Head of caudate nucleus (tissue), 42 donors: Measurements from ENCODE around the gene ABCC4.

Experiments used
- DNase-seq, 42 donors: peaks; one replicate each; pipeline versions ENCODE4 v3.0.0 to v3.0.0-alpha.2; 2020 to 2021; ENCODE audit warnings: mixed read lengths in 7 of 42
- intact Hi-C: fragments of 100-400 bp; cut with DNase I; formaldehyde crosslinking; loops from one replicate; pipeline ENCODE4 v1.15.0; 2022

Gene ABCC4

GRCh38 chr13:94996445-94996844, 304.8 kb downstream of the ABCC4 start:
- intact Hi-C loops = no loop called here
- DNase-seq = no peak

- DNase-seq = no peak
- intact Hi-C loops = no loop called here
Observed at GRCh38 chr13:94994506-94994905, 306.7 kb downstream of the ABCC4 start.

GRCh38 chr13:94993616-94994015, 307.6 kb downstream of the ABCC4 start:
- no peak for DNase-seq
- intact Hi-C loops = no loop called here

- intact Hi-C loops = no loop called here
- no peak for DNase-seq
Observed at GRCh38 chr13:94992036-94992960, 309.0 kb downstream of the ABCC4 start.

- no peak for DNase-seq
- intact Hi-C loops = no loop called here
Observed at GRCh38 chr13:94988654-94989053, 312.6 kb downstream of the ABCC4 start.

GRCh38 chr13:94987869-94988268, 313.4 kb downstream of the ABCC4 start:
- intact Hi-C loops = no loop called here
- DNase-seq = no peak

GRCh38 chr13:94987081-94987480, 314.2 kb downstream of the ABCC4 start:
- DNase-seq = no peak
- intact Hi-C loops = no loop called here

GRCh38 chr13:94984958-94985357, 316.3 kb downstream of the ABCC4 start:
- DNase-seq = no peak
- intact Hi-C loops = no loop called here

- DNase-seq = no peak
- intact Hi-C loops = no loop called here
Observed at GRCh38 chr13:94978516-94978915, 322.7 kb downstream of the ABCC4 start.

- intact Hi-C loops = no loop called here
- DNase-seq = no peak
Observed at GRCh38 chr13:94974015-94974951, 327.0 kb downstream of the ABCC4 start.

GRCh38 chr13:94972262-94972661, 329.0 kb downstream of the ABCC4 start:
- intact Hi-C loops = no loop called here
- no peak for DNase-seq
